PC-9 (cell line): ENCODE results near the gene SLC38A10. TPM values are rescaled to one million over a fixed set of nuclear protein-coding genes. Genes with fewer than 3 reads are reported as not detected.

ENCODE experiments used
- BruUV-seq: library from RNA; stranded (reverse); fragments of 400-500 nt; replicated peaks from 2 replicates; lab custom pipeline; 2021; lab: Mats Ljungman, UMichigan
- CTCF ChIA-PET: fragments of 300-600 bp; sonication (Branson Sonifier 250); formaldehyde crosslinking; loops from one replicate; lab custom pipeline; 2022; ENCODE audit warnings: antibody characterized with exemption; lab: Charles Lee
- POLR2A ChIA-PET: fragments of 300-600 bp; sonication (Branson Sonifier 250); formaldehyde crosslinking; loops from one replicate; lab custom pipeline; 2022; ENCODE audit warnings: antibody characterized with exemption; ENCODE audit not compliant: unreplicated experiment; lab: Charles Lee
- DNase-seq, 2 experiments: peaks; one replicate each; pipeline versions ENCODE4 v3.0.0 to v3.0.0-alpha.2; 2015 to 2022; ENCODE audit warnings: mixed read lengths in 1 of 2
- H2AFZ ChIP-seq: fragments of 200-600 bp; sonication (generic); 2 replicates; pipeline ENCODE4 v1.8.1; 2017; ENCODE audit warnings: antibody characterized with exemption
- H3F3A ChIP-seq: fragments of 200-600 bp; sonication (generic); 2 replicates; pipeline ENCODE4 v1.8.1; 2017; ENCODE audit warnings: antibody characterized with exemption, mild to moderate bottlenecking, low read depth; ENCODE audit not compliant: insufficient read depth
- H3K27ac ChIP-seq: fragments of 200-600 bp; sonication (generic); 2 replicates; pipeline ENCODE4 v1.6.1; 2016; ENCODE audit warnings: mixed run types
- H3K27me3 ChIP-seq: fragments of 200-600 bp; sonication (generic); 2 replicates; pipeline ENCODE4 v1.6.1; 2016; ENCODE audit warnings: low read depth, mixed run types; ENCODE audit not compliant: insufficient read depth
- H3K36me3 ChIP-seq: fragments of 200-600 bp; sonication (generic); 2 replicates; pipeline ENCODE4 v1.6.1; 2016; ENCODE audit warnings: low read depth, mixed run types
- H3K4me1 ChIP-seq: fragments of 200-600 bp; sonication (generic); replicated peaks from 2 replicates; pipeline ENCODE4 v1.6.1; 2016; ENCODE audit warnings: mixed run types; ENCODE audit not compliant: insufficient read depth
- H3K4me2 ChIP-seq: fragments of 200-600 bp; sonication (generic); 2 replicates; pipeline ENCODE4 v1.6.1; 2017; ENCODE audit warnings: mixed run types
- H3K4me3 ChIP-seq: fragments of 200-600 bp; sonication (generic); 2 replicates; pipeline ENCODE4 v1.6.1; 2016; ENCODE audit warnings: mixed run types
- H3K79me2 ChIP-seq: fragments of 200-600 bp; sonication (generic); 2 replicates; pipeline ENCODE4 v1.6.1; 2017; ENCODE audit warnings: low read depth, mixed run types
- H3K9me2 ChIP-seq: fragments of 200-600 bp; sonication (generic); 2 replicates; pipeline ENCODE4 v1.8.1; 2017; ENCODE audit warnings: mild to moderate bottlenecking; ENCODE audit not compliant: insufficient read depth
- H3K9me3 ChIP-seq: fragments of 200-600 bp; sonication (generic); 2 replicates; pipeline ENCODE4 v1.8.1; 2016; ENCODE audit warnings: low read depth; ENCODE audit not compliant: insufficient read depth
- H4K20me1 ChIP-seq: fragments of 200-600 bp; sonication (generic); 2 replicates; pipeline ENCODE4 v1.8.1; 2017; ENCODE audit not compliant: insufficient read depth
- CTCF ChIP-seq: fragments of 200-600 bp; sonication (generic); conservative IDR thresholded peaks from 2 replicates; pipeline ENCODE4 v1.6.1; 2017; ENCODE audit warnings: mixed run types, antibody characterized with exemption, mild to moderate bottlenecking, moderate library complexity
- EZH2 ChIP-seq: fragments of 200-600 bp; sonication (generic); IDR thresholded peaks from 2 replicates; pipeline ENCODE4 v1.8.0; 2017; ENCODE audit warnings: antibody characterized with exemption, low read depth
- intact Hi-C: fragments of 100-400 bp; cut with micrococcal nuclease; formaldehyde crosslinking; loops from one replicate; pipeline ENCODE4 v1.10.0; 2022; ENCODE audit not compliant: unreplicated experiment
- total RNA-seq: library from RNA; stranded (reverse); gene quantifications from 2 replicates; pipeline ENCODE4 v1.2.3, GENCODE V29; 2021

The SLC38A10 gene
- total RNA-seq, 1 experiment from 2014 or later: 127 TPM

GRCh38 chr17:81209141-81209540 lies 86.0 kb downstream of the SLC38A10 start:
- Histone ChIP-seq H3K27ac (no peak overlapping the region), H3K79me2 (no peaks in the 10 kb centered on the region), H3K27me3 (no peaks in the 10 kb centered on the region), H3K4me3 (no peak overlapping the region), H3K4me1 (no peaks in the 10 kb centered on the region), H3F3A (no peaks in the 10 kb centered on the region), H3K9me2 (no peaks in the 10 kb centered on the region), H4K20me1 (no peaks in the 10 kb centered on the region), H3K36me3 (no peaks in the 10 kb centered on the region), H2AFZ (no peak overlapping the region), H3K4me2 (no peak overlapping the region), H3K9me3 (no peaks in the 10 kb centered on the region)
- POLR2A ChIA-PET: no interaction called here
- CTCF ChIA-PET: no interaction called here
- intact Hi-C loops: no loop called here
- TF ChIP-seq CTCF: no peak
- TF ChIP-seq EZH2: no peak
- BruUV-seq: no TSS peak
- no peak for DNase-seq

- no peak for TF ChIP-seq EZH2
- no peak for TF ChIP-seq CTCF
- Histone ChIP-seq H3K27me3 (no peaks in the 10 kb centered on the region), H3K4me1 (no peaks in the 10 kb centered on the region), H3K9me2 (no peaks in the 10 kb centered on the region), H2AFZ (no peak overlapping the region), H3K79me2 (no peaks in the 10 kb centered on the region), H3K36me3 (no peaks in the 10 kb centered on the region), H3K4me2 (no peak overlapping the region), H3K4me3 (no peak overlapping the region), H3K27ac (no peak overlapping the region), H4K20me1 (no peaks in the 10 kb centered on the region), H3K9me3 (no peaks in the 10 kb centered on the region), H3F3A (no peaks in the 10 kb centered on the region)
- no TSS peak for BruUV-seq
- CTCF ChIA-PET: no interaction called here
- no peak for DNase-seq
- POLR2A ChIA-PET: no interaction called here
- intact Hi-C loops: no loop called here
These were observed 86.5 kb downstream of the SLC38A10 start for GRCh38 chr17:81208651-81209050.

GRCh38 chr17:81207610-81208581 lies 87.2 kb downstream of the SLC38A10 start:
- POLR2A ChIA-PET: no interaction called here
- CTCF ChIA-PET: interaction anchor here (0.7 kb wide), 1 partner anchor 78 kb away, joined by 5 read pairs; no protein-coding TSS in a partner anchor
- no peaks in the 10 kb centered on the region for H4K20me1 ChIP-seq
- H3F3A ChIP-seq: no peaks in the 10 kb centered on the region
- H3K36me3 ChIP-seq: no peaks in the 10 kb centered on the region
- intact Hi-C loops: no loop called here
- no peak for TF ChIP-seq CTCF
- no peak for TF ChIP-seq EZH2
- no peak overlapping the region for H3K27ac ChIP-seq
- no peaks in the 10 kb centered on the region for H3K4me1 ChIP-seq
- H3K9me2 ChIP-seq: no peaks in the 10 kb centered on the region
- no TSS peak for BruUV-seq
- H3K4me3 ChIP-seq: no peak overlapping the region
- no peak overlapping the region for H2AFZ ChIP-seq
- DNase-seq: no peak
- H3K27me3 ChIP-seq: no peaks in the 10 kb centered on the region
- H3K4me2 ChIP-seq: no peak overlapping the region
- no peaks in the 10 kb centered on the region for H3K9me3 ChIP-seq
- no peaks in the 10 kb centered on the region for H3K79me2 ChIP-seq
